Psoas muscle (tissue), 8 donors: ENCODE results near the gene CSF2RB. TPM values are rescaled to one million over a fixed set of nuclear protein-coding genes. Genes with fewer than 3 reads are reported as not detected.

Experiments
- ATAC-seq, 4 donors: fragments of 200-7000 bp; cut with Tn5 transposase; one replicate each; pipeline ENCODE4 v1.9.1; 2020; ENCODE audit warnings: moderate library complexity in 3 of 4, mild to moderate bottlenecking in 2 of 4
- DNase-seq, 2 donors: peaks; one replicate each; pipeline ENCODE4 v3.0.0-alpha.2; 2020
- H3K27ac ChIP-seq: fragments of 200-600 bp; one replicate; pipeline ENCODE4 v1.8.0; 2022
- H3K27me3 ChIP-seq, 3 donors: fragments of 200-600 bp in 1 of 3; one replicate each; pipeline versions ENCODE4 v1.6.1 to v1.8.0; 2013 to 2022; ENCODE audit warnings: low read length in 2 of 3, mild to moderate bottlenecking in 2 of 3, moderate library complexity in 1 of 3; ENCODE audit not compliant: insufficient read depth in 3 of 3
- H3K36me3 ChIP-seq, 2 donors: fragments of 200-600 bp in 1 of 2; one replicate each; pipeline versions ENCODE4 v1.6.1 to v1.8.0; 2013 to 2022; ENCODE audit warnings: low read depth in 1 of 2, mild to moderate bottlenecking in 1 of 2, moderate library complexity in 1 of 2; ENCODE audit not compliant: insufficient read depth in 1 of 2
- H3K4me1 ChIP-seq: fragments of 200-600 bp; one replicate; pipeline ENCODE4 v1.8.0; 2022
- H3K4me3 ChIP-seq: fragments of 200-600 bp; one replicate; pipeline ENCODE4 v1.8.0; 2022; ENCODE audit warnings: mild to moderate bottlenecking
- H3K9me3 ChIP-seq: fragments of 200-600 bp; one replicate; pipeline ENCODE4 v1.8.0; 2022
- WGBS, 3 donors: extraction: QIAGEN DNeasy Blood & Tissue Kit; methylation state at CpG; one replicate each; pipeline versions ENCODE4 v1.1.6 to v1.1.7; 2013; 5-methylcytosine and 5-hydroxymethylcytosine counted together
- intact Hi-C, 2 donors: fragments of 100-400 bp; cut with DNase I; formaldehyde crosslinking; loops; one replicate each; pipeline versions ENCODE4 v1.11.0 to v1.14.2; 2022
- polyA plus RNA-seq, 3 donors: library from polyadenylated mRNA; stranded (reverse); fragments of 200-250 nt; gene quantifications; one replicate each; pipeline ENCODE4 v1.2.3, GENCODE V29; 2013
- total RNA-seq, 4 donors: library from RNA; stranded (reverse); fragmentation: NEBNext Ultra II Directional in 2 of 4; extraction: Animal tissue kit (Norgen Biotek cat#: 25700) in 2 of 4; gene quantifications; one replicate each; pipeline versions ENCODE4 v1.2.1 to v1.2.4, GENCODE V29; 2021 to 2023
- TF ChIP-seq, protein P1 (sequence below): fragments of 200-600 bp; IDR thresholded peaks from one replicate; pipeline ENCODE4 v1.8.0; 2022; ENCODE audit warnings: antibody characterized with exemption
- donor health status: healthy with polysubstance abuse.
- donor health status: DM: no; HTN: no; CAD: no; lungs with moderate emphysema.
- donor health status: Bipolar disorder and iron deficiency.
- donor health status: healthy.
- donor health status: DM: yes; HTN: yes; CAD: no.
- donor health status: DM: no; HTN: no; CAD: no.
- donor health status: DM: no; HTN: no; CAD: no.
- donor health status: DM: yes; HTN: yes; CAD: no.

CSF2RB gene
- total and polyA plus RNA-seq, 7 donors = 0.25 to 1.7 (median 1.0) TPM

DNA sequence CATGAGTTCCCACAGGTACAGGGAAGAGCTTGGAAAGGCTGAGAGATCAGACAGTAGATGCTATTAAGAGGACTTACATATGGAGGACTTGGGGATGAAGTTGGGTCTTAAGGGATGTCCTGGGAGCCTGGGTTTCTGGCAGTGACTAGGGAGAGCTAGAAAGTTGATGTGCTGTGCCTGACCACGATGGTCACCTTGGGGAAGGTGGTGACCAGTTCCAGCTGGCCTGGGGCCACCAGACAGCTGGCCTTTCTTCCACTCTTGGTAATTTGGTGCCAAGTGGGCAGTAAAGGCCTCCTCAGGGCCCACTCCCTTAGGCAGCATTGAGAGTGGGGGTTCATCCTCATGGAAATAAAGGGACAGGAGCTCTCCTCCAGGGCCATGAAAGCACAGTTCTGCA lies 13.9 kb upstream of the CSF2RB start:
- ATAC-seq (no peak), DNase-seq (no peak)
- Histone ChIP-seq H3K4me3 (no peak overlapping the region), H3K27me3 (peaks cover 0 to 32% (median 11%) of the 10 kb centered on the region in 3 donors), H3K4me1 (no peaks in the 10 kb centered on the region), H3K9me3 (no peaks in the 10 kb centered on the region), H3K36me3 (no peaks in the 10 kb centered on the region), H3K27ac (no peak overlapping the region)
- intact Hi-C loops = no loop called here
- TF ChIP-seq, protein P1, sequence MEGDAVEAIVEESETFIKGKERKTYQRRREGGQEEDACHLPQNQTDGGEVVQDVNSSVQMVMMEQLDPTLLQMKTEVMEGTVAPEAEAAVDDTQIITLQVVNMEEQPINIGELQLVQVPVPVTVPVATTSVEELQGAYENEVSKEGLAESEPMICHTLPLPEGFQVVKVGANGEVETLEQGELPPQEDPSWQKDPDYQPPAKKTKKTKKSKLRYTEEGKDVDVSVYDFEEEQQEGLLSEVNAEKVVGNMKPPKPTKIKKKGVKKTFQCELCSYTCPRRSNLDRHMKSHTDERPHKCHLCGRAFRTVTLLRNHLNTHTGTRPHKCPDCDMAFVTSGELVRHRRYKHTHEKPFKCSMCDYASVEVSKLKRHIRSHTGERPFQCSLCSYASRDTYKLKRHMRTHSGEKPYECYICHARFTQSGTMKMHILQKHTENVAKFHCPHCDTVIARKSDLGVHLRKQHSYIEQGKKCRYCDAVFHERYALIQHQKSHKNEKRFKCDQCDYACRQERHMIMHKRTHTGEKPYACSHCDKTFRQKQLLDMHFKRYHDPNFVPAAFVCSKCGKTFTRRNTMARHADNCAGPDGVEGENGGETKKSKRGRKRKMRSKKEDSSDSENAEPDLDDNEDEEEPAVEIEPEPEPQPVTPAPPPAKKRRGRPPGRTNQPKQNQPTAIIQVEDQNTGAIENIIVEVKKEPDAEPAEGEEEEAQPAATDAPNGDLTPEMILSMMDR = no peak
- WGBS, 3 donors = 19 to 38% (median 21%) methylated on average over 1 of the region's 1 CpG

DNA sequence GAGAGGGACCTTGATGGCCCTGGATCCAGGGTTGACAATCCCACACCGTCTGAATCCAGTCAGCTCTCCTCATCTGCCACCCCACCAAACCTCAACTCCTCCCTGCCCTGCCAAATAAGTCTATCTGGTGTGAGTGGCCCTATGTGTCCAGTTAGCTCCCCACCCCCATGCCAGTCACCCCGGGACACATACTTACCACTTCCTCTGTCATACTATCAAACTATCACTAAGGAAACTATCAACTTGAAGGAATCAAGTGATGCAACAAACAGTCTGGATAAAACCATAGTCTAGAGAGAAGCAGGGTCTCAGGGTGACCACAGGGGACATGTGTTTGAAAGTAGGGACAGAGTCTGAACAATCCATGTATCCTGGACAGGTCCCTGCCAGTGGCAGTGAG lies 13.2 kb upstream of the CSF2RB start:
- no peaks in the 10 kb centered on the region for H3K9me3 ChIP-seq
- H3K27ac ChIP-seq = no peak overlapping the region
- peaks cover 0 to 39% (median 11%) of the 10 kb centered on the region in 3 donors for H3K27me3 ChIP-seq
- WGBS, 3 donors = 47 to 61% (median 58%) methylated on average over 2 of the region's 2 CpGs
- no peaks in the 10 kb centered on the region for H3K36me3 ChIP-seq
- TF ChIP-seq, protein P1 = no peak
- no peaks in the 10 kb centered on the region for H3K4me1 ChIP-seq
- intact Hi-C loops = no loop called here
- DNase-seq = no peak
- ATAC-seq = no peak
- H3K4me3 ChIP-seq = no peak overlapping the region

DNA sequence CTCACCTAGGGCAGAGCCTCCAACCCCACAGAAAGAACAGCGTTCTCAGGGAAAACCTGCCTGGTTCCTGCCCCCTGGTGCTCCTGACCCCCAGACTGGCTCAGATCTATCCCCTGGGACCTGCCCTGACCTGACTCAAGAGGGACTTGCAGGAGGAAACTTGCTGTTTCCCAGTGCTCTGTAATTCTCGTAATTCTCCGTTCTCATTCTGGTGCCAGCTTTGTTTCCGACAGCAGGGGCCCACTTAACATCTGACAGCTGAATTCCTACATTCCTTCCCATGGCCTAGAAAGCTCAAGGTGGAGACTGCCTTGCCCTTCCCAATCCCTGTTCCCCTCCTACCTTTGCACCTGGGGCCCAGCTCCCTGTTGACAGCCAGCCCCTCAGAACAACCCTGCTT lies 12.5 kb upstream of the CSF2RB start:
- H3K36me3 ChIP-seq = no peaks in the 10 kb centered on the region
- H3K4me3 ChIP-seq = no peak overlapping the region
- TF ChIP-seq, protein P1 = no peak
- no peak for ATAC-seq
- H3K4me1 ChIP-seq = no peaks in the 10 kb centered on the region
- DNase-seq = no peak
- 14 to 23% (median 17%) methylated on average over 4 of the region's 4 CpGs for WGBS, 3 donors
- H3K27ac ChIP-seq = no peak overlapping the region
- intact Hi-C loops = no loop called here
- H3K9me3 ChIP-seq = no peaks in the 10 kb centered on the region
- peaks cover 0 to 42% (median 9%) of the 10 kb centered on the region in 3 donors for H3K27me3 ChIP-seq

DNA sequence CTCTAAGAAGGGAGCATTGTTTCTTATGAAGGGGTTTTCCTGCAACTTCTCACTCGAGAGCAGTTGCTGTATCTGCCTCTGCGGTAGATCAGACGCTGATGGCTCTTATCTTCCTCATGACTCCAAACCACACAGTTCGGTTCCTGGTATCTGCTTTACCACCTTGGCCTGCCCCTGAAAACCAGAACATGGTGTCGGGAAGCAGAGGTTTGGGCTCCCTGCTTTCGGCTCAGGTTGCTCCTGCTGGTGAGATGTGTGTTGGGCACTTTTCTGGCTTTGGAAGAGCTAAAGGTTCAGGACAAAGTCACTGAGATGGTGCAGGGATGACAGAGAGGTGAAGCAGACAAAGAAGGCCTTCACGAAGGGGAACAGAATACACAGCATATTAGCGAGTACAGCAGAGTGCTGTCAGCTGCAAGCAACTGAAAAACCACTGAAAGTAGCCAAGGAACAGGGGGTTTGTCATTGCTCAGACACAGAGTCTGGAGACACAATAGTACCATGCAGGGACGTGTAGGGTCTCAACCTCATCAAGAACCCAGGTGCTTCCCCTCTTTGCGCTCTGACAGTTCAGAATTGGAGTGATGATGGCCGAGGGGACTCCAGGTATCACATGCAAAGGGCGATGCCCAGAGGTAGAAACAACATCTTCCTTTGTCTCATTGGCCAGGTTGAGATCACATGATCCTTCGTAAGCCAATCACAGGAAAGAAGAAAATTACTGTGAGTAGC lies 11.9 kb upstream of the CSF2RB start:
- Histone ChIP-seq H3K36me3 (no peaks in the 10 kb centered on the region), H3K27ac (no peak overlapping the region), H3K4me1 (no peaks in the 10 kb centered on the region), H3K9me3 (no peaks in the 10 kb centered on the region), H3K27me3 (peaks cover 0 to 49% (median 7%) of the 10 kb centered on the region in 3 donors), H3K4me3 (no peak overlapping the region)
- no peak for ATAC-seq
- 83 to 85% (median 84%) methylated on average over 13 of the region's 13 CpGs for WGBS, 3 donors
- TF ChIP-seq, protein P1 = no peak
- no peak for DNase-seq
- intact Hi-C loops = no loop called here
